ENCODE data around the gene SCFD2. TPM values are rescaled to one million over a fixed set of nuclear protein-coding genes. Genes with fewer than 3 reads are reported as not detected.

Gene SCFD2
- total and polyA plus RNA-seq, 10 of the 15 experiments (the other 5 are each of a cell fraction or from before 2014, with no cell fraction given) = 4.8 to 37.6 (median 24.9) TPM

DNA sequence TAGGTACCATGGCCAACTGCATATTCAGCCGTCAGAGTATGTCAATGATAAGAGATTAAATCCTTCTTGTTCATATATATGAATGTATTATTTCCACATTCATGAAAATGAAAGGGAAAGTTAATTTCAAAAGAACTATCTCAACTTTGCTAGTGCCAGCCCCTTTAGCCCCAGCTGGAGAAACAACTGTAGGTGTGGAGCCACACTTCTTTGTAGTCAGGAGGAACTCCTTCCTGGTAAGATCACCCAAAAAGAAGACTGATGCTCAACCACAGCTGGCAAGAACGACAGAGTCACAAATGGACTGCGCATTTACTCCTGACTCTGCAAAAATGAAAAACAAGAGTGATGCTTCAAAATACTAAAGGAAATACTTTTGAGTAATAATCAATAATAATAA, 367.4 kb downstream of the SCFD2 start:
- no peak overlapping the region for H3K4me2 ChIP-seq (ENCODE audit: control insufficient read depth, insufficient read depth)
- ChIA-PET SMC1A (ENCODE audit: uncharacterized antibody, unreplicated experiment) (interaction anchor here (0.6 kb wide), 1 partner anchor 15 kb away, joined by 3 read pairs; no protein-coding TSS in a partner anchor), CTCF (interaction anchor here (1.9 kb wide), 1 partner anchor 14 kb away, joined by 4 read pairs; no protein-coding TSS in a partner anchor), RAD21 (ENCODE audit: unreplicated experiment) (no interaction called here), POLR2A (no interaction called here)
- in situ Hi-C loops (cut with MboI) (no loop called here), intact Hi-C loops (cut with micrococcal nuclease; ENCODE audit: unreplicated experiment) (no loop called here)
- no peaks in the 10 kb centered on the region for H3K4me1 ChIP-seq (ENCODE audit: control insufficient read depth, insufficient read depth, low read length)
- FAIRE-seq = no peak
- no peak for DNase-seq (ENCODE audit: low read depth, low spot score)
- H3K4me3 ChIP-seq = no peak overlapping the region
- H3K9me3 ChIP-seq (replicated peaks; ENCODE audit: control insufficient read depth, insufficient read depth, low read length) = no peaks in the 10 kb centered on the region
- H3K9ac ChIP-seq (ENCODE audit: control insufficient read depth, insufficient read depth, low read length) = no peak overlapping the region
- H2AFZ ChIP-seq (ENCODE audit: control insufficient read depth, low read depth, low read length) = no peak overlapping the region
- no peak overlapping the region for H3K27ac ChIP-seq (ENCODE audit: control insufficient read depth, insufficient read depth)
- TF ChIP-seq MXI1 (IDR thresholded peaks at IDR 0.05; ENCODE audit: low read depth, low read length) (no peak), JUNB (IDR thresholded peaks at IDR 0.05) (no peak), NR2C1 (IDR thresholded peaks at IDR 0.05) (no peak), JUND (IDR thresholded peaks at IDR 0.05; ENCODE audit: low read depth, low read length) (no peak), SP1 (IDR thresholded peaks at IDR 0.05; ENCODE audit: low read depth, low read length) (no peak), SIN3A (IDR thresholded peaks at IDR 0.05; ENCODE audit: low read depth, low read length) (no peak), STAT1 (conservative IDR thresholded peaks at IDR 0.05) (no peak), E2F8 (IDR thresholded peaks at IDR 0.05; ENCODE audit: low read depth, partially characterized antibody) (no peak), ZBED1 (IDR thresholded peaks at IDR 0.05; ENCODE audit: borderline replicate concordance) (no peak), IKZF2 (IDR thresholded peaks at IDR 0.05) (no peak), RCOR1 (conservative IDR thresholded peaks at IDR 0.05; ENCODE audit: low read depth, low read length) (no peak), LARP7 (IDR thresholded peaks at IDR 0.05) (no peak)
- TF ChIP-seq, protein P1, sequence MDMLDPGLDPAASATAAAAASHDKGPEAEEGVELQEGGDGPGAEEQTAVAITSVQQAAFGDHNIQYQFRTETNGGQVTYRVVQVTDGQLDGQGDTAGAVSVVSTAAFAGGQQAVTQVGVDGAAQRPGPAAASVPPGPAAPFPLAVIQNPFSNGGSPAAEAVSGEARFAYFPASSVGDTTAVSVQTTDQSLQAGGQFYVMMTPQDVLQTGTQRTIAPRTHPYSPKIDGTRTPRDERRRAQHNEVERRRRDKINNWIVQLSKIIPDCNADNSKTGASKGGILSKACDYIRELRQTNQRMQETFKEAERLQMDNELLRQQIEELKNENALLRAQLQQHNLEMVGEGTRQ (IDR thresholded peaks at IDR 0.05; ENCODE audit: borderline replicate concordance, low read depth, low read length) = no peak
- BruUV-seq (replicated peaks) = no TSS peak
- H3K27me3 ChIP-seq (replicated peaks in 1 of 2; ENCODE audit: control insufficient read depth in 2 of 2, insufficient read depth in 2 of 2, low read length in 1 of 2) = no peaks in the 10 kb centered on the region
- no peaks in the 10 kb centered on the region for H3K79me2 ChIP-seq (ENCODE audit: control insufficient read depth, insufficient read depth, low read length)
- no peaks in the 10 kb centered on the region for H3K36me3 ChIP-seq (ENCODE audit: control insufficient read depth in 2 of 2, insufficient read depth in 2 of 2, low read length in 1 of 2)
- H4K20me1 ChIP-seq (ENCODE audit: control insufficient read depth, insufficient read depth) = no peaks in the 10 kb centered on the region
- 99% methylated on average over 3 of the region's 3 CpGs for whole genome bisulfite sequencing (ENCODE audit: insufficient coverage, insufficient replicate concordance, low lambda C conversion rate, missing lambda C conversion rate)
- no peak for ATAC-seq
